Endometrial microvascular endothelial cells (primary cell): ENCODE data around the gene MSI2. TPM values are rescaled to one million over a fixed set of nuclear protein-coding genes. Genes with fewer than 3 reads are reported as not detected.
"Not testable (repeated sequence)": the region's sequence is repeated elsewhere in the genome, so short reads cannot be mapped to it uniquely, and the experiment has no call there.

Experiments
- in situ Hi-C: cut with HindIII; loops from 2 replicates; pipeline ENCODE4 v1.10.0; 2017; ENCODE audit warnings: low sequenced_read_pairs, low pct_unique_long_range_greater_than_20kb; ENCODE audit errors: inconsistent ontology term
- total RNA-seq: library from RNA; depleted of rRNA; stranded (reverse); fragments of >200 nt; gene quantifications from one replicate; pipeline ENCODE4 v1.2.3, GENCODE V29; 2015; ENCODE audit errors: inconsistent ontology term

Gene MSI2
- 19.2 TPM for total RNA-seq

DNA sequence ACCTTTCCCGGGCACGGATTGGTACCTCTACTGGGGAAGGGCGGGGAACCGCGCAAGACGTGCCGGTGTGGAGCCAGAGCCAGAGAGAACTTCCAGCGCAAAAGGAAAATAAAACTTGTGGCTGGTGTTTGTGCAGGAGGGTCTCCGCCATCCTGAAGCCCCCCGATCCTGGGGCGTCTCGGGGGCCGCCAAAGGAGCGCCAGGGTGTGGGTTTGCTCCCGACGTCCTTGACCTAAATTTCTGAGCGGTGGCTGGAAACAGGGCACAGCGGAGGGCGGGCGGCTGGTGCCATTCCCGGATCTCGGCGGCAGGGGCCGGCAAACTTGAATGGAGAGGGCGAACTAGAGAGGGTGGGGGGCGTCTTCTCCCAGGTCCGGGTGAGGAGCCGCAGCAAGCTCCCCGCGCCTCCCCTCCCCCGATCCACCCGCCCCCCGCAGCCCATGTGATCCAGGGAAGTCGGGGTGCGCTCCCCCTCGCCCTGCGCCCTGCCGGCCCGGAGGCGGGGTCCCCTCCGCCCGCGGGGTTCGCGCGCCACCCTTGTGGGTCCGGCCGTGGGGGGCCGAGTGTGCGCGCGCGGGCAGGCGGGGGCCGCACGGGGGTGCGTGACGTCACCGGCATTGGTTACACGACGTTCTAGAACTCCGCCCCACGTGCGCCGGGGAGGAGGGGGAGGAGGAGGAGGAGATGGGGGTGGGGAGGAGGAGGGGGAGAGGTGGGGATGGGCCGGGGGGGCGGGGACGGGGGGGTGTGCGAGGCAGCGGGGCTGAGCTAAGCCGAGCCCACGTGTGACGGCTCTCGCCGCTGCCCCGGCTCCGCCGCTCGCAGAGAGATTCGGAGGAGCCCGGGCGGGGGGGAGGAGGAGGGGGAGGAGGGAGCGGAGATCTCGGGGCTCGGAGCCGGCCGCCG lies at the start of gene MSI2:
MSI2 (plus strand) TSS at position 748 of the 906 bp plus-strand sequence. CDS start 220 bp downstream, outside the sequence.
- in situ Hi-C loops, result loop anchor here (25.0 kb wide), 1 partner anchor 181 kb away; no protein-coding TSS in a partner anchor

DNA sequence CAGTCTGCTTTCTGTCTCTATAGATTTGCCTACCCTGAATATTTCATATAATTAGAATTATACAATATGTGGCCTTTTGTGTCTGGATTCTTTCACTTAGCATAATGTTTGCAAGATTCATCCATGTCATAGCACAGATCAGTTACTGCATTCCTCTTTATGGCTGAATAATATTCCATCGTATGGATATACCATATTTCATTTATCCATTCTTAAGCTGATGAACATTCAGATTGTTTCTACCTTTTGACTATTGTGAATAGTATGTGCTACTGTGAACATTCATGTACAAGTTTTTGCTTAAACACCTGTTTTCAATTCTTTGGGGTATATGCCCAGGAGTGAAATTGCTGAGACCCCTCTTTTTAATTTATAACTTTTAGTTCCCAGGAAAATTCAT lies 49.4 kb upstream of the MSI2 start:
- in situ Hi-C loops, result no loop called here

DNA sequence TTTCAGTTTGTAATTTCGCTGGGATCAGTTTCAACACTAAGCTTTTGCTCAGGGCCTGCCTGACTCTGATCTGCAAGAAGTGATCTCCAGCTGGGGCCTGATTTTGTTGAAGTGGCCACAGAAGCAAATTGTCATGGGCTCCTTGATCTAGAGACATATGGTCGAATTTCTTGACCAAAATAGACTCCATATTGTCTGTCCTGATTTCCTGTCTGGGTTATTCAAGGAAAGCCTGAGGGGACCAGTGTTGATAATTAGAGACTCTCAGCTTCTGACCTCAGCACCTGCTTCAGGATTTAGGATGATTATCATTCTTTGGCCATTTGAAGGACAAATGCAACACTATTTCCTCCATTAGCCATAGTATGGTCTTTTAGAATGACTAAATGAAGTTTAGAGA lies 48.9 kb upstream of the MSI2 start:
- in situ Hi-C loops, result no loop called here

DNA sequence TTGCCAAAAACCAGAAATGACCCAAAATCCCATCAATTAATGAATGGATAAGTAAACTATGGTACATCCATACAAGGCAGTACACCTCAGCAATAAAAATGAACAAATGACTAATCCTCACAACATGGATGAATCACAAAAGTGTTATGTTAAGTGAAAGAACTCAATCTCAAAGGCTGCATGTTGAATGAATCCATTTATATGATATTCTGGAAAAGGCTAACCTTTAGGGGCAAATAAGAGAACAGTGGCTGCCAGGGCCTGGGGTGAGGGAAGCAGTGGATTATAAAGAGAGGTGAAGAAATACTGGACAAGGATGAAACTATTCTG lies 46.1 kb upstream of the MSI2 start:
- in situ Hi-C loops, result no loop called here

DNA sequence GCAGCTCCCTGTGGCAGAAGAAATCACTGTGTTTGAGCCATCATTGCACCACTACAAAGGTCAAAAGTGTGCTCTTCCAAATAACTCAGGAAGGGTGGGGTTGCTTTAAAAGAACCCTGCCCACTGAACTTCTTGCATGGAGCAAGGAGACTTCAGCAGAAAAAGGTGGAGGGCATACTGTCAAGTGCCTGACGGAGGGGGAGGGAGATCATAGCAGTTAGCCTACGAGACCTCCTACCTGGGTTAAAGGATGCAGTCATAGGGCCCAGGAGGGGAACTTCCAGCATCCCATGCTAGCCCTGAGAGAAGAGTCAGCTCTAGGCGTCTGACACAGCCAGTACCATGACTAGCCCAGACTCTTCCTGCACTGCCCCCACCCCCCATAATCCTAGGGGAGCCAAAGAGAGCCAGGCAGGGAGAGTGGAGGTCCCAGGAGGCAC lies 45.3 kb upstream of the MSI2 start:
- in situ Hi-C loops, result no loop called here

DNA sequence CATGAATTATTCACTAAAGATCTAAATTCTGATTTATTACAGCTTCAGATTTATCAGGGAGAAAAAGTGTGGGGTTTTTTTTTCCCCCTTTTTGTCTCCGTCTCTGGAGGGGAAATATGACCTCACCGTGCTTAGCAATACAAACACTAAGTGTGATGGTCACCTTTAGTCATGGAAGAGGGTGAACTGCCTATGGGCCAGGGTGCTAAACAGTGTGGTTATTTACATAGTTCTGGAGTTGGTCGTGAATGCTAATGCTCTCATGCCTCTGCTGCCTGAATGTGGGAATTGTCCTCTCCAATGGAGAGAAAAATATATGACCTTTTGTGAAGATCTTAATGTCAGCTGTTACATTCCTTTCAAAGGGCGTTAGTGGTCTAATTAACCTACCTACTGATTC lies 44.8 kb upstream of the MSI2 start:
- in situ Hi-C loops, result no loop called here

DNA sequence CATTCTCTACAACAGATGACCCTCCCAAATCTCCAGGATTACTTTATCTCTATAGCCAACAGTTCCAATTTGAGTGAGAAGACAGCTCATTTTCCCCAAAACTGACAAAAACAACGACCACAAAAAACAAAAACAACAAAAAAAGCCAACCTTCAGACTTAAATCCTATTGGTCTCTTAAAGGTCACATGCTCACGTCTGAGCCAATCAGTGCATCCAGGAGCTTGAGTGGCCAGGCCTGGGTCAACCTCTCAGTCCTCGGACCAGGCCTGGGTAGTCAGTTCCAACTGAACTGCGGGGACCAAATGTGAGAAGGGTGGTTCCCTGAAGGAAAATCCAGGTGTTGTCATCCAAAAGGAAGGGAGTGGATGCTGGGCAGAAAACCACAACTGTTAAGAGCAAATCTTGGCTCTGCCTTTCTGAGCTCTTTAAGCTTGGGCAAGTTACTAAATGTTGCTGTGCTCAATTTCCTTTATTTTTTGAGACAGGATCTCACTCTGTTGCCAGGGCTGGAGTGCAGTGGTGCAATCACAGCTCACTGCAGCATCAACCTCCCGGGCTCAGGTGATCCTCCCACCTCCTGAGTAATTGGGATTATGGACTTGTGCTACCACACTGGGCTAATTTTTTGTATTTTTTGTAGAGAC lies 43.0 kb upstream of the MSI2 start:
- in situ Hi-C loops, result no loop called here

DNA sequence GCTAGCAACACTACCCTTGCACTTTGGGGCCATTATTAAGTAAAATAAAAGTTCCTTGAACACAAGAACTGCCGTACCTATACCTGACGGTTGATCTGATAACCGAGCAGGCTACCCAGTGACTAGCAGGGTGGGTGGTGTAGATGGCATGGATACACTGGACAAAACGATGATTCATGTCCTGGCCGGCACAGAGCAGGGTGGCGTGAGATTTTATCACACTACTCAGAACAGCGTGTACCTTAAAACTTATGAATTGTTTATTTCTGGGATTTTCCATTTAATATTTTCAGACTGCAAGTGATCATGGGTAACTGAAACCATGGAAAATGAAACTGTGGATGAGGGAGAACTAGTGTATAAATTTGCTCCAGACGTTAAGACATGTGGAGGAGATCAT lies 41.0 kb upstream of the MSI2 start:
- in situ Hi-C loops, result no loop called here

DNA sequence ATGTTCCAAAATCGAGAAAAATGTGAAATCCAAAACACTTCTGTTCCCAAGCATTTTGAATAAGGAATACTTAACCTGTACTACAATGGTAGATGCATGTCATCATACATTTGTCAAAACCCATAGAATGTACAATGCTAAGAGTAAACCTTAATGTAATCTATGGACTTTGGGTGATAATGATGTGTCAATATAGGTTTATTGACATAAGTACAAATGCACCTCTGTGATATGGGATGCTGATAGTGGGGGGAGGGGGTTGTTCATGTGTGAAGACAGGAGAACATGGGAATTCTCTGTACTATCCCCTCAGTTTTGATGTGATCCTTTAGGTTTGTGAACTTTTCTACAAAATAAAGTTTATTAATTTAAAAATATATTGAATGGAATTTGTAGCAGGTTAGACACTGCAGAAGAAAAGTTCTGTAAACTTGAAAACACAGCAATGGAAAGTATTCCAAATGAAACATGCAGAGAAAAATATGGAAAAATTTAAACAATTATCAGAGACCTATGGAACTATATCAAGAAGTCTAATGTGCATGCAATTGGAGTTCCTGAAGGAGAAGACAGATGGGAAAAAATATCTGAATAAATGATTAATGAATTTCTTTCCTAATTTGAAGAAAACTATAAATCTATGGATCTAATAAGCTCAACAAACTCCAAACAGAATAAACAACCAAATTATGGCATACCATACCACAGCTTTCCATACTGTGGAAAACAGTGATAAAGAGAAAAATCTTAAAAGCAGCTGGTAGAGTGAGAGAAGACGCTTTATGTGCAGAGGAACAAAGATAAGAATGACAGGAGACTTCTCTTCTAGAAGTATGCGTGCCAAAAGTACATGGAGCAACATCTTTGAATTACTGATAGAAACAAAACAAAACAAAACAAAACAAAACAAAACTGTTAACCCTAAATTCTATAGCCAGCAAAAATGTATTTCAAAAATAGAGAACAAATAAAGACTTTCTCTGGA lies 34.7 kb upstream of the MSI2 start:
- in situ Hi-C loops, result no loop called here

DNA sequence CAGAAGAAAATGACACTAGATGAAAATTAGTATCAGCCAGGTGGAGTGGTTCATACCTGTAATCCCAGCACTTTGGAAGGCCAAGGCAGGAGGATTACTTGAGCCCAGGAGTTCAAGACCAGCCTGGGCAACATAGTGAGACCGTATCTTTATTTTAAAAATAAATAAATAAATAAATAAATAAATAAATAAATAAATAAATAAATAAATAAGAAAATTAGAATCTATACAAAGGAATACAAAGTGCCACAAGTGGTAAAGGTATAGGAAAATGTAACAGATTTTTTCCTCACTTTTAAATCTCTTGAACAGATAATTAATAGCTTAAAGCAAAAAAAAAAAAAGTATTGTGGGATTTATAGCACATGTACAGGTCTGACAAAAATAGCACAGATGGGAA lies 33.9 kb upstream of the MSI2 start:
- in situ Hi-C loops, result not testable (repeated sequence)

DNA sequence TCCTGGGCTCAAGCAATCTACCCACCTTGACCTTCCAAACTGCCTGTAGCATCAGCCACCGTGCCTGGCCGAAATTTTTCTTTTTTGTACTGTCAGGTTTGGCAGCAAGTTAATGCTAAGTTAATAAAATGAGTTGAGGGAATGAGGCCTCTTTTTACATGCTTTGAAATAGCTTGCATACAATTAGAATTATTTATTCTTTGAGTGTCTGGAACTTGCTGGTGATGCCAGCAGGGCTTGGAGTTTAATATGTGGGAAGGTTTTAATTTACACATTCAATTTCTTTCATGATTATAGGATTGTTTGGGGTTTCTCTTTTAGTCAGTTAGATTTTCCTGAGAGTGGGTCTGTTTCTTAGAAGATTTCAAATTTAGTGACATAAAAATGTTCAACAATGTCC lies 31.2 kb upstream of the MSI2 start:
- in situ Hi-C loops, result no loop called here

DNA sequence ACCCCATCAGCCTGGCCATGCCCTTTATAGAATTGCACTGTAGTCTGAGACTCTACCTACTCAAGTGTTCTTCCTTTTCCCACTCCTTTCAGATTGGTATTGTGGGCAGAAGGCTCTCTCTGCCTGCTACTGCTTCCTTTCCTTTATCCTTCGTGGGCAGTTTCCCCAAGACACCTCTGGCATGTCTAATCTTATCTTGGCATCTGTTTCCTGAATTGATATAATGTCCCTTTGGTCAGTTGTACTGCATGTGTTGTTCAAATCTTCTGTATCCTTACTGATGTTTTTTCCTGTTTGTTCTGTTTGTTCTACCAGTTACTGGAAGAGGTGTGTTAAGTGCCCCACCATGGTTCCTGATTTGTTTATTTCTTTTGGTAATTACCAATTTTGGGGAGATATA lies 29.5 kb upstream of the MSI2 start:
- in situ Hi-C loops, result no loop called here

DNA sequence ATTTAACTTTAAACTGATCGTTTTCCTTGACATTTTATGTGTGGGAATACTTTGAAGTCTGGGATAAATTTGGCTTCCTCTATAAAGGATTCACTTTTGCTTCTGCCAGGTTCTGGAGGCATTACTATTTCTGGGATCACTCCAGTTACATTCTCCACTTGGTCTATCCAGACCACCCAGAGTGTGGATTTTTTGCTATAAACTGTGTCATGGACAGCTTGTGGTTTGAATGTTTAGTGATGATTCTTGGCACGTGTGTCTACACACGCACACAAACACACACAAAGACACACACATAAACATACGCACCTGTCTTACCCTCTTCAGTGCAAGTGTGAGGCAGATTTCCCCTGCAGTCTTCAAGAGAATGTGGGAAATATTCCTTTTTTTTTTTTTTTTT lies 27.4 kb upstream of the MSI2 start:
- in situ Hi-C loops, result no loop called here

DNA sequence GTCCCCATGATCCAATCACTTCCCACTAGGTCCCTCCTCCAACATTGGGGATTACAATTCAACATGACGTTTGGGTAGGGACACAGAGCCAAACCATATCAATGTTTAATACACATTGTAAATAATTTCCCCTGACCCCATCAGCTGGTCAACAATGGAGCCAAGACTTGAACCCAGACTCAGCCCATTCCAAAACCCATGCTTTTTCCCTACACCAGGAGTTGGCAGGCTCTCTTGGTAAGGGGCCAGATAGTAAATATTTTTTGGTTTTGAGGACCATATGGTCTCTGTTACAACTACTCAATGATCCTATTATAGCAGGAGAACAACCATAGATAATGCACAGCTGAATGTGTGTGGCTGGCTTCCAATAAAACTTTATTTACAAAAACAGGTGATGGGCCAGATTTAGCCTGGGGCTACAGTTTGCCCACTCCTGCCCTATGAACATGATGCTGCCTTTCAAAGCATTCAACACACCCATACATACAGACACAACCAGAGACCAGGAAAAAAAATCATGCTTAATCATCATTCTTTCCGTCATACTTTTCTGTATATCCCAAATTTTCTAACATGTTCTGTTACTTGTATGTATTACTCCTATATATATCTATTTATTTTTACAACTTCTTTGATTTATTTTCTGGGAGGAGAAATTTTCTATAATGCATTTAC lies 22.1 kb upstream of the MSI2 start:
- in situ Hi-C loops, result no loop called here

DNA sequence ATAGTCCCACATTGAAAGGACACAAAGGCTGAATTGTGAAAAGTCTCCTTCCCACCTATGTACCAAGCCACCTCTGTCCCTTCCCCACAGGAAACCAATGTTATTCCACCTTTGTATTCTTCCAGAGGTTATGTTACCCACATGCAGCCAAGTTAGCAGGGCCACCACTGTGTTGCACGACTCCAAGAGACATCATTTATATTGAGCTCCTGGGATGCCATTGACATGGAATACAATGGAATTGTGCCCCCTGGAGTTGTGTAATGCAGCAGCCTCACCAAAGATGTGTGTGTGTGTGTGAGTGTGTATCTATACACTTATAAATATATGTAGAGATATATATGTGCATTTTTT lies 21.6 kb upstream of the MSI2 start:
- in situ Hi-C loops, result no loop called here

DNA sequence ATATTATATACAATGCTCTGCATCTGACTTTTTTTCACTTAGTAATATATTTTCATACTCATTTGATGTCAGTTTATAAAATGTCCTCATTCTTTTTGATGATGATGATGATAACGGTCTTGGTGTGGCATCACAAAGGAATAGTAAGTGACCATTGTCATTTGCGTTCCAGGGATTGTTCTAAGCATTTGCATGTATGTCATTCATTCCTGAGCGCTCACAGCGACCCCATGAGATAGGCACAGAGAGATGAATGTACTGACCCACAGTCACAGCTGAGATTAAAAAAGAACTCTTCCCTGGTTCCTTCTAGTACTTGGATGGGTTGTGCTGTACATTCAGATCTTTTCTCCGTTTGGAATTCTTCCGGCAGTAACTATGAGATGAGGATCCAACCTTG lies 21.2 kb upstream of the MSI2 start:
- in situ Hi-C loops, result no loop called here

DNA sequence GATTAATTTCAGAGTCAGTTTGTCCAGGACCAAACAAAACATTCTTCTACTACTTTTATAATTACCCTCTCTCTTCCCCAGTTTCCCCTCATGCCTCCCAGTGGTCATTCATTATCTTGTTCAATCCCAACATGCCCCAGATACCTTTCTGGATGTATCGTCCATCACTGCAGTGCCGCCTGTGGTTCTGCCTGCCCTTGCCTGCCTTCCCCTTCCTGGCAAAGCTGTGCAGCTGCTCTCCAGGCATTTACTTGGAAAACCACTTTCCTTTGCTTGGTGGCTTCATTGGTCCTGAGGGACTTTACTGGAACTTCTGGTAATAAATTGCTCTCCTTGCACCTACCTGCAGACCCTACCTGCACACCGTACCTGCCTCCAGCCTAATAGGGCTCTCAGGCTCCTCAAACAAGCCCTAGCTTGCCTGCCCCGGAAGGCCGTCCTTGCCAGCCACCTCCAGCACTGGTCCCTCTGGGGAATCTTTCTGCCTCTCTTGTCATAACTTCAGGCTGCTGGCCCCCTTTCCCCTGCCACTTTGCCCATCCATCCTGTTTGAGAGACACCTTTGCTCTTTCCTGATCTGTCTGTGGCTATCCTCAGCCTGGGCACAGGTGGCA lies 19.5 kb upstream of the MSI2 start:
- in situ Hi-C loops, result no loop called here

DNA sequence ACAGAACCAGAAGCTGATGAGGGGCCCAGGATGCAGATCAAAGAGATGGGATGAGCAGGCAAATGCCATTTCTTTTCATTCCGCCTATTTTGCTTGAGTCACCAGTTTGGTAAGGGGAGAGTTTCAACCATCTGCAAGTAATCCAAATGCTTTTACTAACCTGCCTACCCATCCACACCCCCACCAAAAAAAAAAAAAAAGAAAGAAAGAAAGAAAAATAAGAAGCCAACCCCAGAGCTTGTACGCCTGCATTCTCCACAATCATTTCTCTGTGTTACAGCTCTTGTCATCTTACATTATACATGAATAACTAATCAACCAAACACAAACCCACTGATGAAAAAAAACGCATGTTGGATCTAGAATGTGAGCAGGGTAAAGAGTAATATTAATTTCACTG lies 15.7 kb upstream of the MSI2 start:
- in situ Hi-C loops, result no loop called here
